Spinal cord (tissue), 10 donors: Measurements from ENCODE around the gene FGFR1OP2. TPM values are rescaled to one million over a fixed set of nuclear protein-coding genes. Genes with fewer than 3 reads are reported as not detected.
A peak's percentile ranks its signal among the peaks of the same experiment; 100 is the strongest.

ENCODE experiments used
- DNase-seq, 6 donors: peaks; one replicate each; pipeline versions ENCODE4 v3.0.0 to v3.0.0-alpha.2; 2013 to 2015; ENCODE audit warnings: low spot score in 6 of 6, low read depth in 4 of 6
- H3K27ac ChIP-seq: one replicate; pipeline ENCODE4 v1.5.1; 2013; ENCODE audit warnings: low read depth, low read length, control low read depth
- H3K27me3 ChIP-seq: one replicate; pipeline ENCODE4 v1.6.1; 2013; ENCODE audit warnings: low read length; ENCODE audit not compliant: control insufficient read depth, insufficient read depth
- H3K36me3 ChIP-seq: one replicate; pipeline ENCODE4 v1.6.1; 2013; ENCODE audit warnings: low read length; ENCODE audit not compliant: control insufficient read depth, insufficient read depth
- H3K4me1 ChIP-seq: one replicate; pipeline ENCODE4 v1.6.1; 2013; ENCODE audit warnings: low read length; ENCODE audit not compliant: control insufficient read depth, insufficient read depth
- H3K4me3 ChIP-seq: one replicate; pipeline ENCODE4 v1.5.1; 2013; ENCODE audit warnings: low read depth, low read length, control low read depth
- H3K9me3 ChIP-seq: one replicate; pipeline ENCODE4 v1.6.1; 2013; ENCODE audit warnings: low read length; ENCODE audit not compliant: control insufficient read depth, insufficient read depth
- WGBS: methylation state at CpG from one replicate; pipeline ENCODE4 v1.1.5; 2013; ENCODE audit warnings: missing lambda C conversion rate; ENCODE audit not compliant: insufficient coverage; 5-methylcytosine and 5-hydroxymethylcytosine counted together
- polyA plus RNA-seq, 2 donors: library from polyadenylated mRNA; unstranded; fragments of 120-200 nt; gene quantifications; one replicate each; pipeline ENCODE4 v1.2.1, GENCODE V29; 2013; ENCODE audit not compliant: insufficient read length in 2 of 2
- total RNA-seq, 2 donors: library from RNA; depleted of rRNA in 1 of 2; stranded (reverse); fragments of 120-200 nt in 1 of 2; fragments of >200 nt in 1 of 2; gene quantifications; one replicate each; pipeline versions ENCODE4 v1.2.3 to v1.2.4, GENCODE V29; 2013 to 2014
- donor health status: healthy.

Gene FGFR1OP2
- total and polyA plus RNA-seq, 4 donors = 45.9 to 84.4 (median 54.2) TPM

DNA sequence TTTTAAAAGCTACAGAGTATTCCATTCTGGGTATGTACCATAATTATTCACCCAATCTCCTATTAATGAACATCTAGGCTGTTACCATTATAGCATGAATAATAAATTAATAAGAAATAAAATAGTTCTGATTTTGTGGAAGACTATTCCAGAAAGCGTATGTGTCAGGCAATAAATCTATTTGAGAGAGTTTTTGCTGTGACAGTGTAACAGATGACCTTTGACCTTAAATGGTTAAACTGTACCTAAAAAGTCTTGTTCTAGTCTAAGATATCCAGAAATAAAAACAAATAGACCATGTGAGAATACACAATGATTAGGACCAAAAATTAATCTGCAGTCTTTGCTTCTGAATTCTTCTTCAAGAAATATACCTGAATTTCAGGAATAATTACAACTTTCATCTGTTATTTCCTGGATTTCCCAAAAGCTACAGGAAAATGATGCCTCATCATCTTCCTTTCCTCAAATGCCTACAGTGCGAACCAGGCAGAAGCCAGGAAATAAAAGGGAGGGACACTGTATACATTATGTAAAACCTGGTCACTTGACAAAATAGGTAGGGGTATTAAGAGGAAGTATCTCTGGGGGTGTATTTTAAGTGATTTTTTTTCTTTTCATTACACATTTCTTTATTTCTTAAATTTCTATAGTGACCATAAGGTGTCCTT lies 68.7 kb downstream of the FGFR1OP2 start:
- Histone ChIP-seq H3K36me3 (no peaks in the 10 kb centered on the region), H3K27ac (no peak overlapping the region), H3K9me3 (no peaks in the 10 kb centered on the region), H3K4me3 (no peak overlapping the region), H3K27me3 (no peaks in the 10 kb centered on the region), H3K4me1 (peaks cover 2% of the 10 kb centered on the region)
- DNase-seq = no peak
- WGBS = no CpG with 5 or more reads among the region's 2 CpGs

DNA sequence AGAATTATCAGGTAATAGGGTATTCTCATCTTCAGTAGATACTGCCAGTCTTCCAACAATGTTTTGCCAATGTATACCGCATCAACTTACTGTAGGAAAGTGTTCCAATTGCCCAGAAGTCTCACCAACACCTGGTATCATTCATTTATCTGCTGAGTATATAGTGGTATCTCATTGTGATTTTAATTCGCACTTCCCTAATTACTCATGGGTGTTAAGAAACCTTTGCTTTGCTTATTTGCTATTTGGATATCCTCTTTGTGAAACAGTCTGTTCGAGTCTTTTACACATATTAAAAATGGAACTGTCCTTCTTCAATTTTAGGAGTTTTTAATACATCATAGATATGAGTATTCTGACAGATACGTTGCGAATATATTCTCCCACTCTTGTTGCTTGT lies 69.8 kb downstream of the FGFR1OP2 start:
- Histone ChIP-seq H3K4me3 (no peak overlapping the region), H3K36me3 (no peaks in the 10 kb centered on the region), H3K4me1 (peaks cover 8% of the 10 kb centered on the region), H3K27me3 (no peaks in the 10 kb centered on the region), H3K9me3 (no peaks in the 10 kb centered on the region), H3K27ac (no peak overlapping the region)
- no CpG with 5 or more reads among the region's 5 CpGs for WGBS
- no peak for DNase-seq

DNA sequence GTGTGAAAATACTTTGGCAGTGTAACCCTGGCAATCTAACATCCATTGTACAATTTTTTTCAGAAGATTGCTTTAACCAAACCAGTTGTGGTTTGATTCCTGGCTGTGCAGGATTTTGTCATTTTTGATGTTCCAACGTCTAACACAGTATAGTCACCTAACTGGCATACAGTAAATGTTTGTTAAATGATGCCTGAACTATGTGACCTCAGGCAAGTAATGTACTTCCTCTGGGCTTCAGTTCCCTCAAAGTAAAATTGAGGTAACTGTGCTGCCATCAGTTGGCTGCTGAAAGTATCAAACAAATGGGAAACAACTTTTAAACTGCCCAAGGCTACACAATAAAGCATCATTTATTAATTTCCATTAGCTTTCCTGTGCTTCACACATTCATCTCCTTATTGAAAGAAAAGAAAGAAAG lies 71.6 kb downstream of the FGFR1OP2 start:
- DNase-seq = no peak
- no CpG with 5 or more reads among the region's 1 CpG for WGBS
- Histone ChIP-seq H3K36me3 (no peaks in the 10 kb centered on the region), H3K9me3 (no peaks in the 10 kb centered on the region), H3K4me1 (peaks cover 8% of the 10 kb centered on the region), H3K27ac (no peak overlapping the region), H3K4me3 (no peak overlapping the region), H3K27me3 (no peaks in the 10 kb centered on the region)

DNA sequence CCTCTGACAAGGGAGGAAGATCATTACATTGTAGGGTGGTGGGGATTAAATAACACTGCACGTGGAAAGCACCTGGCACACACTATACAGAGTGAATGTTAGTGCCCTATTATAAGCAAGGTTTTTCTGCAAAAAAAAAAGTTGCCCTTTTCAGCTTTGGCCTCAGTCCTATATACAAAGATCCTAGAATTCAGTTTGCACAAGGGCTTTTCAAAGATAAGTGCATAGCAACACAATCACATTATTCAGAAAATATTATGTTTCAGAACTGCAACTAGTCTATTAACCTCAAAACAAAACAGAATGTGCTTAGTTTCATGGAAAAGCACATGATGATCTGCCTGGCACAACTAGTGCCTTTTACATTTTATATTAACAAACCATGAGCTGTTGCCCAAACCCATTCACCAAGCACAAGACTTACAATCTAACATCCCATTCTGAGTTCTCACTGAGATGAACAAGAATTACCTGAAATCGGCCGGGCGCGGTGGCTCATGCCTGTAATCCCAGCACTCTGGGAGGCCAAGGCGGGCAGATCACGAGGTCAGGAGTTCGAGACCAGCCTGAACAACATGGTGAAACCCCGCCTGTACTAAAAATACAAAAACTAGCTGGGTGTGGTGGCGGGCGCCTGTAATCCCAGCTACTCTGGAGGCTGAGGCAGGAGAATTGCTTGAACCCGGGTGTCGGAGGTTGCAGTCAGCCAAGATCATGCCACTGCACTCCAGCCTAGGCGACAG lies 74.1 kb downstream of the FGFR1OP2 start:
- H3K4me1 ChIP-seq = peaks cover 8% of the 10 kb centered on the region
- no peaks in the 10 kb centered on the region for H3K27me3 ChIP-seq
- H3K27ac ChIP-seq = no peak overlapping the region
- H3K4me3 ChIP-seq = no peak overlapping the region
- no peaks in the 10 kb centered on the region for H3K9me3 ChIP-seq
- peak in 1 of 6 donors; percentile 18 for DNase-seq
- 89% methylated on average over 9 of the region's 14 CpGs for WGBS
- H3K36me3 ChIP-seq = no peaks in the 10 kb centered on the region

DNA sequence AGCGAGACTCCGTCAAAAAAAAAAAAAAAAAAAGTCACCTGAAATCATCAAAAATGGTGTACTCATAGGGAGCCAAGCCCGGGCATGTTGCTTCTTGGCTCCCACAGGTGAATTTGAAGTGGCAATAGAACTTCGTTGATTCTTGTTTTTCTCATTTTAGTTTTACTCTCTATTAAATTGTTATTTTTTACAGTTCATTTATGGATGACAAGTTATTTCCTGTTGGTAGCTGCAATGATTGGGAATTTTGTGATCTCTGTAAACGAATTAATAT lies 74.6 kb downstream of the FGFR1OP2 start:
- no peak for DNase-seq
- no peaks in the 10 kb centered on the region for H3K27me3 ChIP-seq
- WGBS = no CpG with 5 or more reads among the region's 5 CpGs
- no peaks in the 10 kb centered on the region for H3K9me3 ChIP-seq
- peaks cover 8% of the 10 kb centered on the region for H3K4me1 ChIP-seq
- no peak overlapping the region for H3K27ac ChIP-seq
- H3K4me3 ChIP-seq = peak overlapping the region; percentile 90
- no peaks in the 10 kb centered on the region for H3K36me3 ChIP-seq

DNA sequence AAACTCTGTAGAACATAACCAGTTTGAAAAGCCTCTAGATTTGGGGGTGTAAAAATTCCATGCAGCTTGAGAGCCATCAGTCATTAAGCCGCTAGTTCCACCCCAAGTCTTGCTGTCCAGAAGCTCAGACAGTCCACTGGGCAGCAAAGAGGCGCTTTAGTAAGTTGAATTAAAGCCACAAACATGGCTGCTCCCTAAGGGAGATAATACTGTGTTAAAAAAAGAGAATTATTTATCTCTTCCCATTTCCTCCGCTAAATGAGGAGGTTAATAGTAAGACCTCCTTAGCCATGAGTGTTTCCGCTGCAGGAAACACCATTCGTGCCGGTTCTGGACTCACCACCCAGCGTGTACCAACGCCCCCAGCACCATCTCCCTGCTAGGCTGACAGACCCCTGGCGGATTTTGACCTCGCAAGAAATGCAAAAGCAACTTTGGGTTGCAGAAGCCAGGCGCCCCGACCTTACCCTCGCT lies 75.4 kb downstream of the FGFR1OP2 start:
- peak overlapping the region; percentile 90 for H3K4me3 ChIP-seq
- H3K36me3 ChIP-seq = no peaks in the 10 kb centered on the region
- H3K4me1 ChIP-seq = peaks cover 8% of the 10 kb centered on the region
- no peaks in the 10 kb centered on the region for H3K9me3 ChIP-seq
- no peaks in the 10 kb centered on the region for H3K27me3 ChIP-seq
- WGBS = 2% methylated on average over 12 of the region's 13 CpGs
- peak in 4 of 6 donors; percentile 19 to 72 (median 36) for DNase-seq
- peak overlapping the region; percentile 82 for H3K27ac ChIP-seq

DNA sequence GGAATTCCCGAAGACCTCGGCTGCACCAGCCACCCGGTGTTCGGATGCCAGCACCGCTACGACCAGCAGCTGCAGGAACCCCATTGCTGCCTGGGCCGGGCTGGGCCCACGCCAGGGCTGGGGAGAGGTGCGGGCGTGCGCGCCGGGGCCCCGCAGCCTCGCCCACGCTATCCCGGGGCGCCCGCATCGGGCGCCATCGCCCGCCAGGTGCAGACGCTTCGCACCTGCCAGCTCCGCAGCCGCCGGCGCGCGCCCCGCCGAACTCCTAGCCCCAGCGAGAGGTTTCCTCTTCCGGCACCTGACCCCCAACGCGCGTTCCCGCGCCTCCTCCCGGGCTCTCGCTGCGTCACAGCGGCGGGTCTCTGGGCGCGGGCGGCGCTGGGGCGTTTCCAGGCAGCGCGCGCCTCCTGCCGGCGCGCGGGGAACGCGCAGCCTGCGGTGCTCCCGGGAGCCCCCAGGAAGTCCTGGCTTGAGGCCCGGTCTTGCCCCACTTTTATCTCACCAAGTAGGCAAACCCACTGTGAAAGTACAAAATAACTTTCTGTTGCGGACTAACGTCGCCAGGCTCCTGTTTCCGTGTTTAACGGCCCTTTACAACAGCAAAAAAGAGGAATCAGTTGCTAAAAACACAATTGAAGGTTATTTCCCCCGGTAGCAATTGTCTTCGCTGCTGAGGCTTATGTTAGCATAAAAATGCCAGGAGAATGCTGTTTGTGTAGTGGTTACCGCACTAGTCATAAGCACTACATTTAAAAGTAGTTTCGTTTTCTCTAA lies 76.0 kb downstream of the FGFR1OP2 start, which contains the start of gene TM7SF3:
TSS of gene TM7SF3 (minus strand) at position 300 of the 774 bp plus-strand sequence. CDS start at position 84, 216 bp downstream.
- DNase-seq = peak; percentile 73 to 96 (median 86)
- Histone ChIP-seq H3K9me3 (no peaks in the 10 kb centered on the region), H3K4me1 (peaks cover 8% of the 10 kb centered on the region), H3K27me3 (no peaks in the 10 kb centered on the region), H3K36me3 (no peaks in the 10 kb centered on the region), H3K27ac (peak within 1 kb of the TSS; percentile 82), H3K4me3 (peak within 1 kb of the TSS; percentile 90)
- WGBS = under 1% methylated on average over 67 of the region's 71 CpGs

DNA sequence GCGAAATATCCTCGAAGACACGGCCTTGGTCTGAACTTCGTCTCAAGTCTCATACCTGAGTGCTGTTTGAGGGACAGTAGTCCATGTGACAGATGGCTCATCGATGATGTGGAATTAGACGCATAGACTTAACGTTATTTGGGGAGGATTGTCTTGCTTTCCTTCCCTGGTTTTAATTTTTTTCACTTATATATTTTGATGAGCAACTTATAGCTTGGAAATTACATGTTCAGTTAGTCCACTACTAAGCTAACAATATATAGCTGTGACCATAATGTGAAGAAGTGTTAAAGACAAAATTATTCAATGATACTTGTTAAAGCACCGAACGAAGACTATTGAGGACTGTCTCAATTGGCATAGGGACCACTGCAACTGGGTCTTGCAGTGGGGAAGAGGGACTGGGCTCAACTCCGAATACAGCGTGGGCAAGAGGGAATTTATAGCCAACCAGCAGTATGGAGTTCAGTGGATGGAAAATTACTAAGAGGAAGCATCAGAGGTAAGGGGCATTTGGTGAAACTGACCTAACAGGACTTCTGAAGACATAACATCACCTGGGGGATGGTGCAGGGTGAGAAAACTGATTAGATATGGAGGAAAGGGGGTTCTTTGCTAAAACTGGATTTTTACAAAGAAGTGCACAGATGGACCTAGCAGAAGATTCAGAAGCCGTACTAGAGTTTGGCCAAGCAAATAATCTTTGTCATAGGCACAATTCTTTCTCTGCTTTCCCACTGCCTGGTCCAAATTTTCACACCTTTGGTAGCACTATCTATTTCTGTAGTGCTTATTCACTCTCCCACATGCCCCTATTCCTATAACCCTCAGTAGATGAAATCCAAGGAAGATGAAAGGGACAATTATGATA lies 76.8 kb downstream of the FGFR1OP2 start:
- peak overlapping the region; percentile 90 for H3K4me3 ChIP-seq
- H3K27me3 ChIP-seq = no peaks in the 10 kb centered on the region
- 64% methylated on average over 9 of the region's 12 CpGs for WGBS
- no peaks in the 10 kb centered on the region for H3K36me3 ChIP-seq
- peak overlapping the region; percentile 74 for H3K27ac ChIP-seq
- no peaks in the 10 kb centered on the region for H3K9me3 ChIP-seq
- DNase-seq = no peak
- H3K4me1 ChIP-seq = peaks cover 8% of the 10 kb centered on the region

DNA sequence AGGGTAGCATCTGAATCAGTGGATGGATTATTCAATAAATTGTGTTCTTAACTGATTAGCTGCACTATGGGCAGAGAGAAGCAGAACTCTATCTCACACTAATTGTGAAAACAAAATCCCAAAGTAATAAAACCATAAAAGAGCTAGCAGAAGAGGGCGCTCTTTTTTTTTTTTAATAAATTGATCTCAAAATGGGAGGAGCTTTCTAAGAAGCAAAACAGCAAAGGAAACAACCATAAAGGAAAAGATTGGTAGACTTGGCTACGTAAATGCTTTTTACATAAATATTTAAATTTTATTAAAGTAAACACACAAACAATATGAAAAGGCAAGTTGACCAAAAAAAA lies 77.4 kb downstream of the FGFR1OP2 start:
- peak in 2 of 6 donors; percentile 38 for DNase-seq
- Histone ChIP-seq H3K4me1 (peaks cover 8% of the 10 kb centered on the region), H3K27ac (no peak overlapping the region), H3K4me3 (no peak overlapping the region), H3K9me3 (no peaks in the 10 kb centered on the region), H3K27me3 (no peaks in the 10 kb centered on the region), H3K36me3 (no peaks in the 10 kb centered on the region)
- WGBS = no CpG with 5 or more reads among the region's 2 CpGs
